NT2/D1 (cell line): Measurements from ENCODE around the gene PTPRQ.

Experiments used
- DNase-seq: peaks from one replicate; pipeline ENCODE4 v3.0.0-alpha.2; 2011; ENCODE audit warnings: low read depth, low spot score
- H3K27me3 ChIP-seq: 2 replicates; pipeline ENCODE4 v1.6.0; 2011; ENCODE audit warnings: mild to moderate bottlenecking; ENCODE audit not compliant: insufficient read length, insufficient read depth
- H3K36me3 ChIP-seq: 2 replicates; pipeline ENCODE4 v1.6.1; 2011; ENCODE audit warnings: mild to moderate bottlenecking, low read length, mixed read lengths; ENCODE audit not compliant: insufficient read depth, insufficient read length
- H3K4me1 ChIP-seq: 2 replicates; pipeline ENCODE4 v1.5.1; 2011; ENCODE audit not compliant: insufficient read depth, insufficient read length
- H3K4me3 ChIP-seq: 2 replicates; pipeline ENCODE4 v1.5.1; 2011; ENCODE audit warnings: low read depth; ENCODE audit not compliant: insufficient read length
- H3K9ac ChIP-seq: 2 replicates; pipeline ENCODE4 v1.6.0; 2011; ENCODE audit warnings: low read depth; ENCODE audit not compliant: insufficient read length
- H3K9me3 ChIP-seq: 2 replicates; pipeline ENCODE4 v1.5.1; 2011; ENCODE audit warnings: mild to moderate bottlenecking, low read length; ENCODE audit not compliant: insufficient read depth
- SUZ12 ChIP-seq: IDR thresholded peaks from 2 replicates; pipeline ENCODE4 v1.6.1; 2011; ENCODE audit not compliant: insufficient read length, insufficient read depth; ENCODE audit errors: extremely low read depth
- YY1 ChIP-seq: IDR thresholded peaks from 2 replicates; pipeline ENCODE4 v1.6.1; 2011; ENCODE audit not compliant: insufficient read length, insufficient read depth
- ZNF274 ChIP-seq: IDR thresholded peaks from 2 replicates; pipeline ENCODE4 v1.6.1; 2011; ENCODE audit warnings: mild to moderate bottlenecking, low read depth, low read length

Gene PTPRQ

DNA sequence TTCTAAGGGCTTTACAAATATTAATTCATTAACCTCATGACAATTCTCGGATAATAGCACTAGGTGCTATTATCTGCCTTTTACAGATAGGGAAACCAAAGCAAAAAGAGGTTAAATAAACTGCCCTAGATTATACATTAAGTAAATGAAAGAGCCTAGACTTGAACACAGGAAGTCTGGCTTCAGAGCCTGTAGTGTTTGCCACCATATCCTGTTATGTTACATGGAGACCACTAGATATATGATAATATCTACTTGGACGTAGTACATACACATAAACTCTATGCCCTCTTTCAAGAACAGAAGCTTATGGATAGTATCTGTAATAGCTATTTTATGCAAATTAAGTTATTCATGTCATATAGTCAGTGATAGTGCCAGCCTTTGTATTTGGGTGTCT is 246.5 kb downstream of the PTPRQ start:
- Histone ChIP-seq H3K4me3 (no peak overlapping the region), H3K9ac (no peak overlapping the region), H3K36me3 (no peaks in the 10 kb centered on the region), H3K27me3 (no peaks in the 10 kb centered on the region), H3K4me1 (no peaks in the 10 kb centered on the region), H3K9me3 (no peaks in the 10 kb centered on the region)
- no peak for TF ChIP-seq SUZ12
- no peak for TF ChIP-seq ZNF274
- no peak for TF ChIP-seq YY1
- no peak for DNase-seq

DNA sequence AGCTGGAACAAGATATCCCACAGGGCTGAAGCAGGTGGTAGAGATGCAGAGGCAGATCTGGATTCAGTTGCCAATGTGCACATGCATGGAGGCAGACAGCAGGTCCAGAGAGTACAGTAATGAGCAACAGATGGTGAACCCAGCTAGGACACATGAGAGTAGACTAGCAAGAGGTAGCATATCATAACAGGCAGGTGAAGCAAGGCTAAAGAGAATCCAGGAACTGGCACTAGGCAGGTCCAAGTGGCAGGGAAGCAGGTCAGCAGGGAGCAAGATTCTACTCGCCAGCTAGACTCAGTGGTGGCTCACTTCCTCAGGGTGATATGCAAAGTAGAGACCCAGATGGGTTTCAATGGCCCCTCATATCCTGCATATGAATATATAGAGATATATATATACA is 248.1 kb downstream of the PTPRQ start:
- Histone ChIP-seq H3K36me3 (no peaks in the 10 kb centered on the region), H3K4me1 (no peaks in the 10 kb centered on the region), H3K4me3 (no peak overlapping the region), H3K27me3 (no peaks in the 10 kb centered on the region), H3K9me3 (no peaks in the 10 kb centered on the region), H3K9ac (no peak overlapping the region)
- no peak for DNase-seq
- TF ChIP-seq ZNF274: no peak
- TF ChIP-seq SUZ12: no peak
- TF ChIP-seq YY1: no peak

DNA sequence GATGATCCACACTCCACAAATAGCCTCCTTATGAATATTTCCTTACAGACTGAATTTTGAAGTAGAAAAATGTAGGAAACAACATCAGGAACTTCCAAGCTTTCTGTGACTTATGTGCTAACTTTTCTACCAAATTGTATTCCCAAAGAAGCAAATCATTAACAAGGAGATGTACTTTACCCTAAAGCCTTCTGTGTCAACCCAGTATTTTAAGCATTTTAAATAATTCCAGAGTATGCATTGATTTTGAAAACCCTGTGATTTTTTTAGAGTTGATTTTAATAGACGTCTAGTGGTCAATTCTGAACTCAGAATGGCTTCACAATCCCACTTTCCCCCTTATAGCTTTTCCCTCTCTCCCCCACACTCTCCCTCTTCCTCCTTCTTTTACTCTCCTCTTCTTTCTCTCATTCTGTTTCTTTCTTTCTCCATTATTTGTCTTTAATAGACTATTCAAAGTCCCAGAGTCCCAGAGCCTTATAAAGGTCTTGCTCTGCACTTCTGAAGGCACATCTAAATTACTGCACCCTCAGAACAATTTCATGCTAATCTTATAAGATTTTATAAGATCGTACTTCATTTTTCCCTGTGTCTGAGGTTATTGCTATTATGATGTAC is 253.3 kb downstream of the PTPRQ start:
- TF ChIP-seq YY1 (no peak), SUZ12 (no peak), ZNF274 (no peak)
- no peak overlapping the region for H3K9ac ChIP-seq
- no peaks in the 10 kb centered on the region for H3K27me3 ChIP-seq
- no peaks in the 10 kb centered on the region for H3K36me3 ChIP-seq
- no peaks in the 10 kb centered on the region for H3K9me3 ChIP-seq
- no peak overlapping the region for H3K4me3 ChIP-seq
- no peak for DNase-seq
- no peaks in the 10 kb centered on the region for H3K4me1 ChIP-seq

DNA sequence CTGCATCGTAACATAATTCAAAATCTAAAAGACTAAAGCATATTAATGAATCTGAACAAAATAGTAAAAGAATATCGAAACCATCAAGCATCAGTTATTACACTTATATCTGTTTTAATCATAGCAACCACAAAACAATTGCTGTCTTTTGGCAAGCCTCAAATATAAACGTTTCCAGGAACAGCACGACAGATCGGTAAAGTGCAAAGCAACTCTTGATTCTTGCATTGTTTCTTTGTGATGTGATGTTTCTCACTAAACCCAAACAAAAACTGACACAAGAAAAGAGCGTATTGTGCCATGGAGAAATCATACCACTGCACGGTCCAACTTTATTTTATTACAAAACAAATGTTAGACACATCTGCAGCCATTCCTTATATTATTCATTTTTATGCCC is 254.2 kb downstream of the PTPRQ start:
- H3K9me3 ChIP-seq: no peaks in the 10 kb centered on the region
- no peak for DNase-seq
- H3K9ac ChIP-seq: no peak overlapping the region
- no peaks in the 10 kb centered on the region for H3K27me3 ChIP-seq
- no peak overlapping the region for H3K4me3 ChIP-seq
- no peaks in the 10 kb centered on the region for H3K36me3 ChIP-seq
- TF ChIP-seq YY1 (no peak), SUZ12 (no peak), ZNF274 (no peak)
- H3K4me1 ChIP-seq: no peaks in the 10 kb centered on the region

DNA sequence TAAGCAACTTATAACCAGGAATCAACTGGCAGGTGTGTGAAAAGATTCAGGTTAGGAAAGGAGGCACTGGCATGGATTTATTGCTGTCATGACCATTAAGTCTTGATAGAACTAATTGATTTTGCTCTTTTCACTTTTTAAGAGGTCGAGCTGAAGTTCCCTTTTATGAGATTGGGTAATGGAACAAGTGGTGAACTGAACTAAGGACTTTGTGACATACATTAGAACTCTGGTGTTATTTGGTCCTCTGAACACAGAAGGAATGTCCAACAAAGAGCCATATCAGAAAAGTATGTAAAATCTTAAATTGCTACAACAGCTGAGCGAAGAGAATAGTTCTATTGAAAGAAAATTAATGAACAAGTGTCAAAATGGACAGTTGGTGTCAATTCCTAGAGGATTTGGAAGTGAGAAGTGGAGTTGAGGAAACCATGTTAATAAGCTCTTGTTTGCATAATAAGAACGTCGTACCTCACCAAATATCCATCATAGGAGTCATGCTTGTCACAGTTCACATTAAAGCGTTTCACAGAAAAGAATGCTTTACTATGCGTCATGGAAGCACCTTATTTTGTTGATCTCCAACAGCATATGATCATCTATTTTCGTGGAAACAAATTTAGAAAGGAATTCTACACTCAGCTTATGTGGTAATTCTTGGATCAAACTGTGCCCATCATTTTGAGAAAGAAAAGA is 255.0 kb downstream of the PTPRQ start:
- H3K4me3 ChIP-seq: no peak overlapping the region
- H3K9ac ChIP-seq: no peak overlapping the region
- no peaks in the 10 kb centered on the region for H3K9me3 ChIP-seq
- H3K27me3 ChIP-seq: no peaks in the 10 kb centered on the region
- no peak for DNase-seq
- no peaks in the 10 kb centered on the region for H3K36me3 ChIP-seq
- no peaks in the 10 kb centered on the region for H3K4me1 ChIP-seq
- TF ChIP-seq SUZ12 (no peak), YY1 (no peak), ZNF274 (no peak)

DNA sequence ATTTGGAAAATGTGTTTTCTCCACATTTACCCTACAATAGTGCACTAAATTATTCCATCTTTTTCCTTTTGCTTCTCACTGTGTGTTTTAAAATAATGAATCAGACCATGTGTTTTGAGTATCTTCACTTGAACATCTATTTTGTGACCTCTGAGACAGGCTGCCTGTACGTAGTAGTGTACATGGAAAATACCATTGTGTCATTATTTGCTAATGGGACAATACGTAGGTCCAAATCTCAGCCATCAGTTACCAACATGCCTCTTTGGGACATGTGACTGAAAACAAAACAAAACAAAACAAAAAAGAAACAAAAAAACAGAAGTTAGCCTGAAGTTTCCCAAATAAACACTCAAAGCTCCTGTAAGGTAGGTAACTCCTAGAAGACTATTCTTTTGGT is 256.3 kb downstream of the PTPRQ start:
- Histone ChIP-seq H3K9ac (no peak overlapping the region), H3K36me3 (no peaks in the 10 kb centered on the region), H3K9me3 (no peaks in the 10 kb centered on the region), H3K4me3 (no peak overlapping the region), H3K4me1 (no peaks in the 10 kb centered on the region), H3K27me3 (no peaks in the 10 kb centered on the region)
- no peak for DNase-seq
- no peak for TF ChIP-seq ZNF274
- no peak for TF ChIP-seq YY1
- no peak for TF ChIP-seq SUZ12

DNA sequence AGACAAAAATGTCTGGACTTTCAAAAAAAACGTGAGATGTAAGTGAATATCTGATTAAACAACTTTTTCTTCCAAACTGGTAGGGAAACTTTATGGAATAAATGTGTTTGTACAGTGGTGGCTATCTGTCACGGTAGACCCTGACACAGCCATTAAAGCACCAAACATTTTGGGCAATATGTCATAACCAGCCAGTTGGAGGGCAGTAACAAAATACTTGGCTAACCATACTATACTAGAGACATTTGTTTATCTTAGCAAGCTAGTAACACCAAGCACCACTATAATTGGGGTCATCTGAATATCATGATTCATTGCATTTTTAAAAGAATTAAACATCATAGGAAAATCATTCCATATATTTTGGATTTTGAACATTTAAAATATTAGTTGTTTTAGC is 257.4 kb downstream of the PTPRQ start:
- H3K4me3 ChIP-seq: no peak overlapping the region
- H3K4me1 ChIP-seq: no peaks in the 10 kb centered on the region
- no peaks in the 10 kb centered on the region for H3K36me3 ChIP-seq
- H3K27me3 ChIP-seq: no peaks in the 10 kb centered on the region
- TF ChIP-seq SUZ12: no peak
- no peak for TF ChIP-seq ZNF274
- TF ChIP-seq YY1: no peak
- no peak overlapping the region for H3K9ac ChIP-seq
- H3K9me3 ChIP-seq: no peaks in the 10 kb centered on the region
- DNase-seq: no peak
